C4-2B (cell line): Measurements from ENCODE around the gene CCNG2.

Source experiments
- ZFX ChIP-seq: fragments of 450-650 bp; IDR thresholded peaks from 2 replicates; pipeline ENCODE4 v1.6.1; 2017
- TF ChIP-seq, protein P1 (sequence below): fragments of 450-650 bp; conservative IDR thresholded peaks from 2 replicates; pipeline ENCODE4 v1.5.1; 2017; ENCODE audit warnings: mild to moderate bottlenecking

DNA sequence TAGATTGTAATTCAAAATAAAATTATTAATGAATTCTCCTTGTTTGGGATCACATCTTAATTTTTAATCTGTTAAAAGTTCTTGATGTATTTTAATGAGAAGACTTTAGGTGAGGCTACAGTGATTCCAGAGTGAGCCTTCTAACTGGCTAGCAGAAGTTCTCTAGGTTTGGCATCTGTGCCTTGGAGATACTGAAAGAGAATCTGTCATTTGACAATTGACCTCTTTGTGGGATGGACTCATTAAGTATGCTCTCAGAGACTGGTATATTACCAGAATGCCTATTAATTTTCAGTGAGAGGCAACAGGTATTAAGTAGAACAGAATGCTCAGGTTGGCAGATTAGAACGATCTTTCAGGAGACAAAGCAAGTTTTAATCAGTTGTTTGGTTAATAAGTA lies 10.2 kb downstream of the CCNG2 start:
- TF ChIP-seq, protein P1, sequence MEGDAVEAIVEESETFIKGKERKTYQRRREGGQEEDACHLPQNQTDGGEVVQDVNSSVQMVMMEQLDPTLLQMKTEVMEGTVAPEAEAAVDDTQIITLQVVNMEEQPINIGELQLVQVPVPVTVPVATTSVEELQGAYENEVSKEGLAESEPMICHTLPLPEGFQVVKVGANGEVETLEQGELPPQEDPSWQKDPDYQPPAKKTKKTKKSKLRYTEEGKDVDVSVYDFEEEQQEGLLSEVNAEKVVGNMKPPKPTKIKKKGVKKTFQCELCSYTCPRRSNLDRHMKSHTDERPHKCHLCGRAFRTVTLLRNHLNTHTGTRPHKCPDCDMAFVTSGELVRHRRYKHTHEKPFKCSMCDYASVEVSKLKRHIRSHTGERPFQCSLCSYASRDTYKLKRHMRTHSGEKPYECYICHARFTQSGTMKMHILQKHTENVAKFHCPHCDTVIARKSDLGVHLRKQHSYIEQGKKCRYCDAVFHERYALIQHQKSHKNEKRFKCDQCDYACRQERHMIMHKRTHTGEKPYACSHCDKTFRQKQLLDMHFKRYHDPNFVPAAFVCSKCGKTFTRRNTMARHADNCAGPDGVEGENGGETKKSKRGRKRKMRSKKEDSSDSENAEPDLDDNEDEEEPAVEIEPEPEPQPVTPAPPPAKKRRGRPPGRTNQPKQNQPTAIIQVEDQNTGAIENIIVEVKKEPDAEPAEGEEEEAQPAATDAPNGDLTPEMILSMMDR, result no peak
- no peak for TF ChIP-seq ZFX
